HepG2 (cell line): ENCODE data around the gene ESYT1. TPM values are rescaled to one million over a fixed set of nuclear protein-coding genes. Genes with fewer than 3 reads are reported as not detected.

Source experiments
- BORCS8-MEF2B ChIP-seq: sonication (generic); formaldehyde crosslinking; IDR thresholded peaks from 2 replicates; pipeline ENCODE4 v1.8.0; 2022; ENCODE audit warnings: mild to moderate bottlenecking, missing genetic modification reagents
- CHD4 ChIP-seq: fragments of 200-600 bp; sonication (generic); IDR thresholded peaks from 2 replicates; pipeline ENCODE4 v1.7.0; 2017; ENCODE audit warnings: mild to moderate bottlenecking, low read length, borderline replicate concordance
- HES4 ChIP-seq: sonication (generic); formaldehyde crosslinking; IDR thresholded peaks from 2 replicates; pipeline ENCODE4 v1.9.0; 2021; ENCODE audit warnings: mild to moderate bottlenecking, missing genetic modification reagents, borderline replicate concordance
- MTF2 ChIP-seq: sonication (generic); formaldehyde crosslinking; IDR thresholded peaks from 2 replicates; pipeline ENCODE4 v1.5.0; 2020; ENCODE audit warnings: missing genetic modification reagents, borderline replicate concordance
- NFYB ChIP-seq: sonication (generic); formaldehyde crosslinking; IDR thresholded peaks from 2 replicates; pipeline ENCODE4 v1.4.0; 2020; ENCODE audit warnings: missing genetic modification reagents
- TAF1 ChIP-seq: sonication (generic); formaldehyde crosslinking; IDR thresholded peaks from 2 replicates; pipeline ENCODE4 v1.4.0; 2020; ENCODE audit warnings: missing genetic modification reagents
- U2AF1 ChIP-seq: fragments of 200-400 bp; formaldehyde crosslinking; optimal IDR thresholded peaks from 2 replicates; pipeline ENCODE3; 2017; ENCODE audit warnings: mild to moderate bottlenecking, low read depth, low read length
- ZBTB7A ChIP-seq: sonication (generic); formaldehyde crosslinking; IDR thresholded peaks from 2 replicates; pipeline ENCODE4 v1.8.0; 2022; ENCODE audit warnings: mild to moderate bottlenecking, missing genetic modification reagents
- ZFAT ChIP-seq: sonication (generic); formaldehyde crosslinking; conservative IDR thresholded peaks from 2 replicates; pipeline ENCODE4 v1.8.1; 2023; ENCODE audit warnings: missing genetic modification reagents, inconsistent platforms
- ZFP36 ChIP-seq: fragments of 150-350 bp; IDR thresholded peaks from 2 replicates; pipeline ENCODE4 v1.6.1; 2018; ENCODE audit warnings: borderline replicate concordance, low read length, low read depth; ENCODE audit not compliant: partially characterized antibody
- ZNF230 ChIP-seq: sonication (generic); formaldehyde crosslinking; IDR thresholded peaks from 2 replicates; pipeline ENCODE4 v1.4.0; 2020; ENCODE audit warnings: mild to moderate bottlenecking, missing genetic modification reagents
- ZNF496 ChIP-seq: sonication (generic); formaldehyde crosslinking; IDR thresholded peaks from 2 replicates; pipeline ENCODE4 v1.8.1; 2023; ENCODE audit warnings: mild to moderate bottlenecking, moderate library complexity, missing genetic modification reagents; ENCODE audit not compliant: insufficient replicate concordance
- ZNF549 ChIP-seq: sonication (generic); formaldehyde crosslinking; IDR thresholded peaks from 2 replicates; pipeline ENCODE4 v1.5.0; 2020; ENCODE audit warnings: missing genetic modification reagents
- ZNF577 ChIP-seq: sonication (generic); formaldehyde crosslinking; IDR thresholded peaks from 2 replicates; pipeline ENCODE4 v1.4.0; 2020; ENCODE audit warnings: mild to moderate bottlenecking, low read depth, missing genetic modification reagents, borderline replicate concordance
- ZNF747 ChIP-seq: sonication (generic); formaldehyde crosslinking; IDR thresholded peaks from 2 replicates; pipeline ENCODE4 v1.8.1; 2023; ENCODE audit warnings: missing genetic modification reagents, mild to moderate bottlenecking, borderline replicate concordance
- polyA plus RNA-seq, 8 experiments: library from polyadenylated mRNA; depleted of rRNA in 3 of 8; stranded (reverse) in 7 of 8; unstranded in 1 of 8; fragments of >200 nt; fragmentation: Illumina TruSeq in 4 of 8; extraction: Trizol in 4 of 8; gene quantifications; 2 replicates each; pipeline versions ENCODE4 v1.2.1 to v1.2.3, GENCODE V29; 2011 to 2016; ENCODE audit warnings: low read depth in 4 of 8, missing spikeins in 1 of 8, mixed read lengths in 1 of 8; ENCODE audit not compliant: insufficient read depth in 1 of 8
- total RNA-seq, 5 experiments: library from RNA; depleted of rRNA; stranded (reverse); fragments of >200 nt; fragmentation: Illumina TruSeq; extraction: Trizol; gene quantifications; 2 replicates each; pipeline ENCODE4 v1.2.3, GENCODE V29; 2016; ENCODE audit warnings: low read depth in 1 of 5
- TF ChIP-seq, protein P1 (sequence below): sonication (generic); formaldehyde crosslinking; IDR thresholded peaks from 2 replicates; pipeline ENCODE4 v1.8.0; 2022; ENCODE audit warnings: mild to moderate bottlenecking, missing genetic modification reagents, moderate library complexity
- TF ChIP-seq, protein P2 (sequence below): sonication (generic); formaldehyde crosslinking; IDR thresholded peaks from 2 replicates; pipeline ENCODE4 v1.4.0; 2020; ENCODE audit warnings: missing genetic modification reagents, borderline replicate concordance
- TF ChIP-seq, protein P3 (sequence below): sonication (generic); formaldehyde crosslinking; IDR thresholded peaks from 2 replicates; pipeline ENCODE4 v1.4.0; 2020; ENCODE audit warnings: missing genetic modification reagents
- TF ChIP-seq, protein P4 (sequence below): sonication (generic); formaldehyde crosslinking; IDR thresholded peaks from 2 replicates; pipeline ENCODE4; 2020; ENCODE audit warnings: missing genetic modification reagents, mild to moderate bottlenecking, borderline replicate concordance

The ESYT1 gene
- total and polyA plus RNA-seq, 2 of the 13 experiments (the other 11 are each of a cell fraction or from before 2014, with no cell fraction given), result 66.9 to 71.0 TPM

DNA sequence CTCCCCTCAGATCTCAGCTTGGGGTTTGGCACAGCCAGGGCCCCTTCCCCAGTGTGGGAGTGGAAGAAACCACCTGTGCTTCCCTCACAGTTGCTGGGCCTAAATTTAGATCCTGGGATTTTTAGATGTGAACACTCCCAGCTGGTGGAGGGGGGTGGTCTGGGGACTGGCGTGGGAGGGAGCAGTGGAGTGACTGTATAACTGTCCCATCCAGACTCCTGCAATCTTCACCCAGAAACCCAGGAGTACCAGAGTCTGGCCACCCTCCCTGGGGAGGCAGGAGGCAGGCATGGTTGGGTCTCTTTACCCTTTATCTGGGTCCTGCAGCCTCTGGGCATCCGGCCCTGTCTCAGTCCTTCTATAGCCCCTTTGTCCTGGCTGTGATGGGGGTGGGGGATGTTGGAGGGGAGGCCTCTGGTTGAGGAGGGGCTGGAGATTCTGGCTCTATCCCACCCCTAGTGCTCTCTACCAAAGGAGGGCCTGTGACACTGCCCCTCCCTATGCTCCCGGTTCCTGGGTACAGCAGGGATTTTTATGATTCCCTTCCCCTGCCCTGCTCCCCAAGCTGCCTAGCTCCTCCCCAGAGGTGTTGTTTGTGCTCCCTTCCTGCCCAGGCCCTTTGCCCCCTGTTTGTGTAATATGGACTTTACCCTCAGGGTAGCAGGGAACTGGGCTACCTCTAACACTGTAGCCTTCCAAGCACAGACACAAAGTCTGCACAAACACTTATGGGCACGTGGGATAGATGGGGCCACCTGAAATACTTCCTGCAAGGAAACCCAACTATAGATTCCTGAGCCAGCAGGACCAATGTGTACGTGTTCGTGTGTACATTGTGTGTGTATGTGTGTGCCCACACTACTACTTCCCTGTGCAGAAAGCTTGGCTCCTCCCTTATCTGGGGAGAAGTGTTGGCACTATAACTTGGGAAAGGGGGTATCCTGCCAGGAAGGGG is 46.4 kb upstream of the ESYT1 start (continued):
- TF ChIP-seq NFYB (CRISPR knock-in tag) (peak; percentile 35; the same call in 1 of the 2 replicates), ZBTB7A (CRISPR knock-in tag) (peak; percentile 86; the same call in 1 of the 2 replicates), ZFAT (CRISPR knock-in tag) (no peak), ZNF496 (CRISPR knock-in tag) (no peak), ZNF577 (CRISPR knock-in tag) (no peak), TAF1 (CRISPR knock-in tag) (peak; percentile 73), ZFP36 (no peak), MTF2 (CRISPR knock-in tag) (no peak), BORCS8-MEF2B (no peak), ZNF230 (CRISPR knock-in tag) (peak; percentile 91), HES4 (CRISPR knock-in tag) (no peak), ZNF747 (CRISPR knock-in tag) (peak; percentile 98), U2AF1 (no peak), CHD4 (no peak), ZNF549 (no peak)
- TF ChIP-seq, protein P1, sequence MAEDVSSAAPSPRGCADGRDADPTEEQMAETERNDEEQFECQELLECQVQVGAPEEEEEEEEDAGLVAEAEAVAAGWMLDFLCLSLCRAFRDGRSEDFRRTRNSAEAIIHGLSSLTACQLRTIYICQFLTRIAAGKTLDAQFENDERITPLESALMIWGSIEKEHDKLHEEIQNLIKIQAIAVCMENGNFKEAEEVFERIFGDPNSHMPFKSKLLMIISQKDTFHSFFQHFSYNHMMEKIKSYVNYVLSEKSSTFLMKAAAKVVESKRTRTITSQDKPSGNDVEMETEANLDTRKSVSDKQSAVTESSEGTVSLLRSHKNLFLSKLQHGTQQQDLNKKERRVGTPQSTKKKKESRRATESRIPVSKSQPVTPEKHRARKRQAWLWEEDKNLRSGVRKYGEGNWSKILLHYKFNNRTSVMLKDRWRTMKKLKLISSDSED, result no peak
- TF ChIP-seq, protein P2, sequence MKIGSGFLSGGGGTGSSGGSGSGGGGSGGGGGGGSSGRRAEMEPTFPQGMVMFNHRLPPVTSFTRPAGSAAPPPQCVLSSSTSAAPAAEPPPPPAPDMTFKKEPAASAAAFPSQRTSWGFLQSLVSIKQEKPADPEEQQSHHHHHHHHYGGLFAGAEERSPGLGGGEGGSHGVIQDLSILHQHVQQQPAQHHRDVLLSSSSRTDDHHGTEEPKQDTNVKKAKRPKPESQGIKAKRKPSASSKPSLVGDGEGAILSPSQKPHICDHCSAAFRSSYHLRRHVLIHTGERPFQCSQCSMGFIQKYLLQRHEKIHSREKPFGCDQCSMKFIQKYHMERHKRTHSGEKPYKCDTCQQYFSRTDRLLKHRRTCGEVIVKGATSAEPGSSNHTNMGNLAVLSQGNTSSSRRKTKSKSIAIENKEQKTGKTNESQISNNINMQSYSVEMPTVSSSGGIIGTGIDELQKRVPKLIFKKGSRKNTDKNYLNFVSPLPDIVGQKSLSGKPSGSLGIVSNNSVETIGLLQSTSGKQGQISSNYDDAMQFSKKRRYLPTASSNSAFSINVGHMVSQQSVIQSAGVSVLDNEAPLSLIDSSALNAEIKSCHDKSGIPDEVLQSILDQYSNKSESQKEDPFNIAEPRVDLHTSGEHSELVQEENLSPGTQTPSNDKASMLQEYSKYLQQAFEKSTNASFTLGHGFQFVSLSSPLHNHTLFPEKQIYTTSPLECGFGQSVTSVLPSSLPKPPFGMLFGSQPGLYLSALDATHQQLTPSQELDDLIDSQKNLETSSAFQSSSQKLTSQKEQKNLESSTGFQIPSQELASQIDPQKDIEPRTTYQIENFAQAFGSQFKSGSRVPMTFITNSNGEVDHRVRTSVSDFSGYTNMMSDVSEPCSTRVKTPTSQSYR (CRISPR knock-in tag), result peak; percentile 92
- TF ChIP-seq, protein P3, sequence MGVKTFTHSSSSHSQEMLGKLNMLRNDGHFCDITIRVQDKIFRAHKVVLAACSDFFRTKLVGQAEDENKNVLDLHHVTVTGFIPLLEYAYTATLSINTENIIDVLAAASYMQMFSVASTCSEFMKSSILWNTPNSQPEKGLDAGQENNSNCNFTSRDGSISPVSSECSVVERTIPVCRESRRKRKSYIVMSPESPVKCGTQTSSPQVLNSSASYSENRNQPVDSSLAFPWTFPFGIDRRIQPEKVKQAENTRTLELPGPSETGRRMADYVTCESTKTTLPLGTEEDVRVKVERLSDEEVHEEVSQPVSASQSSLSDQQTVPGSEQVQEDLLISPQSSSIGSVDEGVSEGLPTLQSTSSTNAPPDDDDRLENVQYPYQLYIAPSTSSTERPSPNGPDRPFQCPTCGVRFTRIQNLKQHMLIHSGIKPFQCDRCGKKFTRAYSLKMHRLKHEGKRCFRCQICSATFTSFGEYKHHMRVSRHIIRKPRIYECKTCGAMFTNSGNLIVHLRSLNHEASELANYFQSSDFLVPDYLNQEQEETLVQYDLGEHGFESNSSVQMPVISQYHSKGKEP (CRISPR knock-in tag), result no peak
- TF ChIP-seq, protein P4, sequence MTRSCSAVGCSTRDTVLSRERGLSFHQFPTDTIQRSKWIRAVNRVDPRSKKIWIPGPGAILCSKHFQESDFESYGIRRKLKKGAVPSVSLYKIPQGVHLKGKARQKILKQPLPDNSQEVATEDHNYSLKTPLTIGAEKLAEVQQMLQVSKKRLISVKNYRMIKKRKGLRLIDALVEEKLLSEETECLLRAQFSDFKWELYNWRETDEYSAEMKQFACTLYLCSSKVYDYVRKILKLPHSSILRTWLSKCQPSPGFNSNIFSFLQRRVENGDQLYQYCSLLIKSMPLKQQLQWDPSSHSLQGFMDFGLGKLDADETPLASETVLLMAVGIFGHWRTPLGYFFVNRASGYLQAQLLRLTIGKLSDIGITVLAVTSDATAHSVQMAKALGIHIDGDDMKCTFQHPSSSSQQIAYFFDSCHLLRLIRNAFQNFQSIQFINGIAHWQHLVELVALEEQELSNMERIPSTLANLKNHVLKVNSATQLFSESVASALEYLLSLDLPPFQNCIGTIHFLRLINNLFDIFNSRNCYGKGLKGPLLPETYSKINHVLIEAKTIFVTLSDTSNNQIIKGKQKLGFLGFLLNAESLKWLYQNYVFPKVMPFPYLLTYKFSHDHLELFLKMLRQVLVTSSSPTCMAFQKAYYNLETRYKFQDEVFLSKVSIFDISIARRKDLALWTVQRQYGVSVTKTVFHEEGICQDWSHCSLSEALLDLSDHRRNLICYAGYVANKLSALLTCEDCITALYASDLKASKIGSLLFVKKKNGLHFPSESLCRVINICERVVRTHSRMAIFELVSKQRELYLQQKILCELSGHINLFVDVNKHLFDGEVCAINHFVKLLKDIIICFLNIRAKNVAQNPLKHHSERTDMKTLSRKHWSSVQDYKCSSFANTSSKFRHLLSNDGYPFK (CRISPR knock-in tag), result peak; percentile 16; the same call in 1 of the 2 replicates
